Ovary (tissue), 3 donors: ENCODE measurements around the gene SNX9.

ENCODE experiments used
- EP300 ChIP-seq: sonication (generic); formaldehyde crosslinking; IDR thresholded peaks from one replicate; pipeline ENCODE4 v1.6.1; 2017; ENCODE audit warnings: antibody characterized with exemption
- POLR2A ChIP-seq: fragments of 450-650 bp; IDR thresholded peaks from one replicate; pipeline ENCODE4 v1.6.1; 2017; ENCODE audit warnings: antibody characterized with exemption, mild to moderate bottlenecking, moderate library complexity
- TF ChIP-seq, protein P1 (sequence below), 3 donors: fragments of 450-650 bp in 2 of 3; fragments of 200-600 bp in 1 of 3; IDR thresholded peaks; one replicate each; pipeline versions ENCODE4 v1.5.1 to v1.8.0; 2016 to 2022; ENCODE audit warnings: antibody characterized with exemption in 3 of 3, mild to moderate bottlenecking in 1 of 3
- donor health status: DM: no; HTN: no; CAD: no.

DNA sequence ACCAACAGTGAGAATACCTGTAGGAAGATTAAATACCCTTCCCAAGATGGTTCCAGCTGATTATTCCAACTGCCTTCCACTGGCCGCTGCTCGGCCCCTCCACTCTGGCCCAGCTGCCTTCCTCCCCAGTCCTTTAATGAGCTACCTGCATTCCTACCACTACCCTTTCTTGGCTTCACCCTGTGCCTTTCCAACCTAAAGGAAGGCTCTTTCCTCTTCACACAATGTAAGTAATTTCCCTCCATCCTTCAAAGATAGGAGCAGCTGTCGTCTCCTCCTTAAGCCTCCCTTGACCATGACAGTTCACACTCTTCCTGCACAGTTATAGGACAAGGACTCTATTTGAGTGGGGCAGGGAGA is 16.2 kb upstream of the SNX9 start:
- TF ChIP-seq, protein P1, sequence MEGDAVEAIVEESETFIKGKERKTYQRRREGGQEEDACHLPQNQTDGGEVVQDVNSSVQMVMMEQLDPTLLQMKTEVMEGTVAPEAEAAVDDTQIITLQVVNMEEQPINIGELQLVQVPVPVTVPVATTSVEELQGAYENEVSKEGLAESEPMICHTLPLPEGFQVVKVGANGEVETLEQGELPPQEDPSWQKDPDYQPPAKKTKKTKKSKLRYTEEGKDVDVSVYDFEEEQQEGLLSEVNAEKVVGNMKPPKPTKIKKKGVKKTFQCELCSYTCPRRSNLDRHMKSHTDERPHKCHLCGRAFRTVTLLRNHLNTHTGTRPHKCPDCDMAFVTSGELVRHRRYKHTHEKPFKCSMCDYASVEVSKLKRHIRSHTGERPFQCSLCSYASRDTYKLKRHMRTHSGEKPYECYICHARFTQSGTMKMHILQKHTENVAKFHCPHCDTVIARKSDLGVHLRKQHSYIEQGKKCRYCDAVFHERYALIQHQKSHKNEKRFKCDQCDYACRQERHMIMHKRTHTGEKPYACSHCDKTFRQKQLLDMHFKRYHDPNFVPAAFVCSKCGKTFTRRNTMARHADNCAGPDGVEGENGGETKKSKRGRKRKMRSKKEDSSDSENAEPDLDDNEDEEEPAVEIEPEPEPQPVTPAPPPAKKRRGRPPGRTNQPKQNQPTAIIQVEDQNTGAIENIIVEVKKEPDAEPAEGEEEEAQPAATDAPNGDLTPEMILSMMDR (IDR thresholded peaks at IDR 0.05) = no peak
- TF ChIP-seq POLR2A = no peak
- no peak for TF ChIP-seq EP300
